HG03135 (cell line): ENCODE measurements around the gene RNF152.

ENCODE experiments used
- ATAC-seq: cut with Tn5 transposase; IDR thresholded peaks from one replicate; pipeline ENCODE4 v1.9.1; 2021; ENCODE audit warnings: mild to moderate bottlenecking, moderate library complexity; ENCODE audit not compliant: unreplicated experiment

RNF152 gene, protein sequence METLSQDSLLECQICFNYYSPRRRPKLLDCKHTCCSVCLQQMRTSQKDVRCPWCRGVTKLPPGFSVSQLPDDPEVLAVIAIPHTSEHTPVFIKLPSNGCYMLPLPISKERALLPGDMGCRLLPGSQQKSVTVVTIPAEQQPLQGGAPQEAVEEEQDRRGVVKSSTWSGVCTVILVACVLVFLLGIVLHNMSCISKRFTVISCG

DNA sequence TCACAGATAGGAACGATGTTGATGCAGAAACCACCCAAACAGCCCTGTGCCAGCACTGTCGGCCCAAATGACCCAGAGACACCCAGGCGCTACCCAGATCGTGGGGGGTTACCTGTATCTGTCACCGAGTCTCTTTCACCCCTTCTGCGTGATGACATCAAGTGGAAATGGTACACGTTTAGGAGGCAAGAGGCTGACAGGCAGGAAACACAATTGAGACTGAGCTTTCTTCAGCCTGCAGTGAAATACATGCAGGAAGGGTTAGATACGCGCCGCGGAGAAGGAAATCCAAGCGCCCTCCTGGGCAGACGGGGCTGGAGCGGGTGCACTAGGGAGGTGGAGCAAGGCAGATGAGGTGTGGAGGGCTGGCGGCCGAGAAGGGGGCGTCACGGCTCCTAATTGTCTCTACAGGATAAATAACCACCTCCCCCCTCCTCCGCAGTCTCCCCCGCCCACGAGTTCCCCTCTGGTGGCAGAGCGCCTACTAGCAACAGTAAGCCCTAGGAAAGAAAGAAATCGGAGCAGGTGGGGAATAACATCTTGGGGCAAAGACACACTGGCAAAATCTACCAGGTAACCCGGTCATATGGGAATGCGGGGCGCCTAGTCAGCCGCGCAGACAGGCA lies at the start of gene RNF152:
Gene RNF152 (minus strand): TSS at position 325 of the 626 bp plus-strand sequence. CDS start 76,544 bp downstream, outside the sequence.
- no peak for ATAC-seq

DNA sequence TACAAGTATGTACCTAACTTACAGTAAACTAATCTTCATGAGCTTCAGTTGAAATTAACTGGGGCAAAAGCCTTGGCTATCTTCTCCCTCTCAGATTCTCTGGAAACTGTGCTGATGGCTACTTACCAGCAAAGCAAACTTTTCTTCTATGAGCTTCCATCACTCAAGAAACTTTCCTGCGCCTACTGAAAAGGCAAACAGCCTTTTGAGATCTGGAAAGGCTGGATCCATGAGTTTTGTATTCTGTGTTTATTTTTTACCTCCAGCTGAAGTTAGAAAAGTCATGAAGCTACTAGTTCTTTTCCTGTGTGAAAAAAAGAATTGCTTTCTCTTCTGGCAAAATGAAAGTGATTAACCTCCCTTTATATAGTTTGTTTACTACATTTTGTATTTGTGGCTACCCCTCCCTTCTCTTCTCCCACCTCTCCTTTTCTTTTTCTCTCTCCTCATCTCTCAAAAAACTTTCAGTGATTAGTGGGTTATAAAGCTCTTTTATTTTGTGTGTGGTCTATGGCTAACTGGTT lies 49.2 kb upstream of the RNF152 start:
- no peak for ATAC-seq

DNA sequence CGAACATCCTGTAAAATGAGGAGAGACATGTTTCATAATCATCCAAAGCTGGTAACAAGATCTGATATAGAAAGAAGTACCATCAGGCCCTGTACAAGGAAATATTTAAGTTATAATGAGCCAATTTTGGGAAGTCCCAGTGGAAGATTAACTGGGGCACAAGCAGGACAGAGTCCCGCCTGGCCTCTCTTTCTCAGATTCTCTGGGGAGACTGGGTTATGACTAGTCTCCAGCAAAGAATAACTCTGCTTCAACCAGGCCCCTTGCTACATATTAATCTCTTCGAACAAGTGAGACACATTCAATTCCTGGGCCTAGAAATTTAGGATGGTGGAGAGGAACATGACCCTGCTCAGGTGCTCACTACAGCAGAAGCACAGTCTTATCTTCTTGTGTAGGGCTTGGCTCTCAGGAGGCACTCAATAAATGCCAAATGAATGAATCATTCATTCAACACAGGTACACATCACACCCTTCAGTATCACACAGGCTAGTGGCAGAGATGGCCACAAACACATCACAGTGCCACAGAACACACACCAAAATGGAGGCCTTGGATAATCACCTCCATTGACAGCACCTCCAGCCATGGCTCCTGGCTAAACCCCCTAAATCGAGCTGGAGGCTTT lies 46.4 kb upstream of the RNF152 start:
- no peak for ATAC-seq

DNA sequence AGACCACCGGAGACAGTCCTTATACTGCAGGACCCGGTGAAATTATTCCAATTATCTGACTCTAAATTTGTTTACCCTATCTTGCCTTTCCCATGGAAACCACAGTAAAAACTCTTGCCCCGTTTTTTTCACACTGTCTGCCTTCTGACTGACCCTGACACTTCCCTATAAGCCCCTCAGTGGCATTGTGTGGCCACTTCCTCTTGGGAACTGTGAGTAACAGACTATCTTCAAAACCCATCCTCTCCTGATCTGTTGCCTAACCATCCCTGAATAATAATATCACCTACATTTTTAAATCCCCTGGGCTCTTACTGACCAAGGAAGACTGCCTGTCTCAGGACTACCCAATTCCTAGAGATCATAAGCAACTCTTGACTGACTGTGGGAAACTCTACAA lies 42.6 kb upstream of the RNF152 start:
- no peak for ATAC-seq

DNA sequence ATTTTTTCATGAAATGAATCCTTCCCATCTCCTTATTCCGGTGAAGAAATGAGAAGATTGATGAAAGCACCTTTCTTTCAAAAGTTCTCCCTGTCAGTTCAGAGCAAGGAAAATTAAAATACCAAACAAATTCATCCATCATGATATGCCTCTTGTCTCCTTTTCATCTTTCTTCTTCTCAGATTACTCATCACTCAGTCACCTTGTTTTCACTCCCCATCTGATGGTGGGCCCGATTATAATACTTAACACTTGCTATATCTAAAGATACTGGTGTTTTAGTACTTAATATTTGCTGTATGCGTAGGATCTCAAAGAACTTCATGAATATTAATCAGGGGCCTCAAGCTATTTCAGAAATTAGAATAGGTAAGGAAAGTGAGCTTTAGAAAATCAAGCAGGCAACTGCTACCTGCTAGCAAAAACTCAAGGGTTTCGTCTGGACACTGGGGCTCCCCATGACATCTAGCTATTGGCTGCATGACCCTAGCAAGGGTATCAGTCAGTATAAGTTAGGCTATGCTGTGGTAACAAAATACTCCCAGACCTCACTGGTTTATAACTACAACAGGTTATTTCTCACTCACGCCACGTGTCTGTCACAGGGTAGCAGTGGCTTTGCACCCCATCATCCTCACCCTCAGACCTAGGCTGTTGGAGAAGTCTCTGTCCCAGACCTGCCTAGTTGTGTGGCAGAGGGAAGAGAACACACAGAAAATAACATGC lies 39.0 kb upstream of the RNF152 start:
- ATAC-seq, result no peak

DNA sequence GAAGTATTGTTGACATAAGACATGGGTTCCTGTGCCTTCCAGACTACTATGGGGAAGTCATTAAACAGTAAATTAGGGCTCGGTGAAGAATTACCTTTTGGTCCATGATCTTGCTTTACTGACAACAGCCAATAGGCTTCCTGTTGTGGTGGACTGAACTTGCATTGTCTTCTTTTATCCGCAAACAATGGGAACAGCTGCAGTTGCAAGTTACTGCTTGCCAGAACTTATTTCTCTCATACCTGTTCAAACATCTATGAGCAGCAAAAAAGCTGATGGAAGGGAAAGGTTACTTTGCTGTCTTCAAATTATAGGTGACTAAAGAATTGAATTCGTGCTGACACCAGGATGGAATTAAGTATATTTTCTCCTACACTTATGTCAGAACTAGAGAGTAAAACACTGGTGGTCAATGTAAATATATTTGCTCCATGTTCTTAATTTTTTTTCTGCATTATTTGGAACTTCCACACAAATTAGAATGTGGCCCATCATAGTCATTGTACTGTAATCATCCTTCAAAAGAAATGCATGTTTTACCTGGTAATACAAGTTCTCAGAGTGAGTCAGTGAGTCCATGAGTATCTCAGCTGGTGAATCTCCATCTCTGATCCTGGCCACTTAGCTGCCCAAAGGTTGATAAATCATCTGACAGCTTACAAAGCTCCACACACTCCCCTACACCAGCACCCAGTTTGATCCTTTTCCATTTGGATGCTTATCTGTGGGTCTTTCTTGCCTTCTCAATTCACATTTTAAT lies 37.3 kb upstream of the RNF152 start:
- no peak for ATAC-seq

DNA sequence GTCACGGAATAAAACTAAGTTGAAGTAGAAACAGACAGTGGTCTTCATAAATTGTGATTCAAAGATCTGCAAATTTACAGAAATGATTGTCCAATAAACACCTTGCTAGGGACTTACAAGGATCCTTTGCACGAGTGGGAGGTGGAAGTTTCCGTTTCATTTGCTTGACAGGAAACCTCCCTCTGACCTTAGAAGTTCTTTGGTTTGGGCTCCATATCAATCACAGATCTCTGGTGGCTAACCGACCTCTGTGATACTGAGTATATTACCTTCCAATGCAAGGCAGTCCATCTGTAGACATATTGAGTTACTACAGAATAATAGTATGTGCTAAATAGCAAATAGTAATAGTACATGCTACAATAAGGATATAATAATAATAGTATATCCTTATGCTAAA lies 33.7 kb upstream of the RNF152 start:
- ATAC-seq, result no peak

DNA sequence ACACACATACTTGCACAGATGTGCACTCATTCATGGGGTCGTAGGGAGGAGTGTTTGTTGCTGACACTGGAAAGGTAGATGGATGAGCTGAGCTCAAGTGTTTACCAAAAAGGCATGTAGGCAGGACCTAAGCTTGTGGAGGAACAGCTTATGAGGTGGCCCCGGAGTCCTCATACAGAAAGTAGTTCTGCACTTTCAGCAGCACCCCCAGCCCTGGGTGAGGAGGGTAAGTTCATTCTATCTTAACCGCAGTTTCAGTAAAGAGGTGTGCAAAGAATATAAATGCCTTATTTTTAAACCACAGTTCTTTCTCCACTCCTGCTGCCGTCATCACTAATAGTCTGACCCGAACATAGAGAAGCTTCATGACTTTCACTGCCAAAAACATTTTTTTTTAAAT lies 31.7 kb upstream of the RNF152 start:
- ATAC-seq, result no peak

DNA sequence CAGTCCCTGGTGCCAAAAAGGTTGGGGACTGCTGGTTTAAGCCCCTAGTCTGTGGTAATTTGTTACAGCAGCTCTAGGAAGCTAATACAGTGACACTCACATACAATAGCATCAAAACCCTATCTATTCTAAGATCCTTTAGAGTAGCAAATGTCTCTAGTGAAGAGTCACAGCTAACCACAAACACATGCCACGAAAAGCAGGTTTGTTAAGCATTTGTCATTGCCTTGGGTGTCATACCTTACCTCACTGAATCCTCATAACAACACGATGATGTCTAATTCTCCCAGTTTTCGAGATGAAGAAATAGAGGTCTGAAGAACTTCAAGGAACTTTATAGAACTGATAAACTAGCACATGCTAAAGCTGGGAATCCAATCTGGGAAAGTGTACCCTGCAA lies 29.6 kb upstream of the RNF152 start:
- no peak for ATAC-seq

DNA sequence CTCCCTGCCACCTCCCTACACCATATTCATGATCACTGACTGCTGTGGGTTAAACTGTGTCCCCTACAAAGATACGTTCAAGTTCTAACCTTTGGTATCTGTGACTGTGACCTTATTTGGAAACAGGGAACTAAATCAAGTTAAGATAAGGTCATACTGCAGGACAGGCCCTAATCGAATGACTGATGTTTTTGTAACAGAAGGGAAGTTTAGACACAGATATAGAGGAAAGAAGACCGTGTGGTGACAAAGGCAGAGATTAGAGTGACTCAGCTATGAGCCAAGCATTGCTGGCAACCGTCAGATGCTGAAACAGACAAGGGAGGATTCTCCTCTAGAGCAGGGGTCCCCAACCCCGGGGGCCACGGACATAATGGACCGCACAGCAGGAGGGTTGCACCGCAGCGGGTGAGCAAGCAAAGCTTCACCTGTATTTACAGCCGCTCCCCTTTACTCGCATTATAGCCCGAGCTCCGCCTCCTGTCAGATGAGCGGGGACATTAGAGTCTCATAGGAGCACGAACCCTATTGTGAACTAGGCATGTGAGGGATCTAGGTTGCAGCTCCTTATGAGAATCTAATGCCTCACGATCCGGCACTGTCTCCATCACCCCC lies 28.9 kb upstream of the RNF152 start:
- ATAC-seq, result no peak

DNA sequence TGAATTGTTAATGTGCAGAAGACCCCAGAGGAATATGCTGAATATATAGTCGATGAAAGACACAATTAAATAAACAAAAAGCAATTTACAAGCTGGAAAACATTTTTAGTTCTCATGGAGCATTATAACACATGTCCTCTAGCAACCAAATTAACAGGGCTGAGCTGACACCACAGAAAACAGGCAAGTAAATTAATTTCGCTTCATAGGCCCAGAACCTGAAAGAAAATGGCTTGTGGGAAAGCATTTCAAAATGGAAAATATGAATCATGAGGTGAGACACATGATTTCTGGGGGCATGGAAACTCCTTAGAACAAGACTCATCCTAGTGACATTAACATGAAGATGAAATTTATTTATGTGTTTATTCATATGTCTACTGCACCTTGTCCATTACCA lies 25.0 kb upstream of the RNF152 start:
- ATAC-seq, result no peak

DNA sequence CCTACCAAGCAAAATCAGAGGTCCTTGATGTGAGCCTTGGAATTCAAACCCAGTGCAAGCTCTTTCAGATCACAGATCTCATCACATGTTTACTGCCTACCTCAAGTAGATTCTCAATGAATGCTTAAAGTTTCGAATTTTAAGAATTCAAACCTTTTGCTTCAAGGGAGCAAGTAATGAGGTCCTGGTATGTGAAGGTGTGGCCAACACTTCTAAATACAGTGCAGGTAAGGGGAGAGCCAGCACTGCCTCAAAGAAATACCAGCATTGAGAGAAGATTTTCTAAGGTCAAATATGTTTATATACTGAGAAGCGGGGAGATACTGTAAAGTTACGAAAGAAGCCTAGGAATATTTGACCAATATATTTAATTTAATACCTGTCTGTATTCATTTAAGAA lies 19.7 kb upstream of the RNF152 start:
- no peak for ATAC-seq

DNA sequence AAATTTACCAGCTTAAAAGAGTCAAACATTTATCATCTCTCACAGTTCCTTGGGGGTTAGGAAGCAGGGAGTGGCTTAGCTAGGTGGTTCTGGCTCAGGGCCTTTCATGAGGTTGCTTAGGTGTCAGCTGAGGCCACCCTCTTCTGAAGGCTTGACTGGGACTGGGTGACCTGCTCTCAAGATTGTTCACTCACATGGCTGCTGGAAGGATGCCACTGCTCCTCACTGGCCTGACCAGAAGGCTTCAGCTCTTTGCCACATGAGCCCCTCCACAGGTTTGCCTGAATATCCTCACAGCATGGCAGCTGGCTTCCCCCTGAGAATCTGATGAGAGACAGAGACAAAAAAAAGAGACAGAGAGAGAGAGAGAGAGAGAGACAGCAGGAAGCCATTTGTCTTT lies 17.3 kb upstream of the RNF152 start:
- no peak for ATAC-seq

DNA sequence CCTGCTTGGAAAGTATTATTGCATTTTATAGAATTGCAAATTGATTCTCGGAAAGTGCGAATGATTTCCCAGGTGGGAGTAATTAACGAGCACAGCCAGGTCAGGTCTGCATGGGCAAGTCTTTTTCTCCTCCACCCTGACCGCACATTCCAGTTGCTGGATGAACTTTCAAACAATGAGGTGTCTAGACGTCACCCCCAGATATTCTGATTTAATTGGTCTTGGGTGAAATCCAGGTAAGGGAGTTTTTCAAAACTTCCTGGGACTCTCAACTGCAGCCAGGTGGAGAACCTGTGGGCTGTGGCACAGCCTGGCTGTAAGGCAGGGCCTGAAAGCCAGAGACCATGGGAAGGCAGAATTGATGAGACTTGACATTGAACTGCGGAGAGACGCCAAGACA lies 15.9 kb upstream of the RNF152 start:
- no peak for ATAC-seq

DNA sequence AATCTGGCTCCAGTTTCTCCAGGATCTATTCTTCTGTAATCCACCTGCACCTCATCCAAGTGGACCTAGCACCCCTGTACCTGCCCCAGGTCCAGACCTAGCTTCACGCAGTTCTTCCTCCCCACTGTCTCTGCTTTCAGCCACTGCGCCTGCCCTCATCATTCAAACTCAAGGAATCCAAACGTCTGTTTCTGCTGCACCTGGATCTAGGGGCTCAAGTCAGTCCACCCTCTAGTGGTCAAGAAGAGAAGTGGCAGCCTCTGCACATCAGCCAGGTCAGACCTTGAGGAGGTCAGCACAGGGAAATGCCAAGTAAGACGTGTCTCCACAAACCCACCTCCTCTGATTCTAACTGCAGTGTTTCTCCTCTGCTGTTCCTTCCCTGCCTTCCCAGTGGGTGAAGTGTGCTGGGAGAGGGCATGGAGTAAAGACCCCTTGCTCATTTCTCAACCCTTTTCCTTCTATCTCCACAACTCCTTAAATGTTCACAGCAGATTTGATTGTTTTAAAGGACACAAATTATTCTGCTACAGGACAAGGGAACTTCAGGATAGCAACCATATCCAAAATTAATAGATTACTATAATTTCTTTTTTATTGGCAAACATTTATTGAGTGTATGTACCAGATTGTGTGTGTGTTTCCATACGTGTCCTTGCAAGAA lies 8.6 kb upstream of the RNF152 start:
- ATAC-seq, result peak; percentile 97

DNA sequence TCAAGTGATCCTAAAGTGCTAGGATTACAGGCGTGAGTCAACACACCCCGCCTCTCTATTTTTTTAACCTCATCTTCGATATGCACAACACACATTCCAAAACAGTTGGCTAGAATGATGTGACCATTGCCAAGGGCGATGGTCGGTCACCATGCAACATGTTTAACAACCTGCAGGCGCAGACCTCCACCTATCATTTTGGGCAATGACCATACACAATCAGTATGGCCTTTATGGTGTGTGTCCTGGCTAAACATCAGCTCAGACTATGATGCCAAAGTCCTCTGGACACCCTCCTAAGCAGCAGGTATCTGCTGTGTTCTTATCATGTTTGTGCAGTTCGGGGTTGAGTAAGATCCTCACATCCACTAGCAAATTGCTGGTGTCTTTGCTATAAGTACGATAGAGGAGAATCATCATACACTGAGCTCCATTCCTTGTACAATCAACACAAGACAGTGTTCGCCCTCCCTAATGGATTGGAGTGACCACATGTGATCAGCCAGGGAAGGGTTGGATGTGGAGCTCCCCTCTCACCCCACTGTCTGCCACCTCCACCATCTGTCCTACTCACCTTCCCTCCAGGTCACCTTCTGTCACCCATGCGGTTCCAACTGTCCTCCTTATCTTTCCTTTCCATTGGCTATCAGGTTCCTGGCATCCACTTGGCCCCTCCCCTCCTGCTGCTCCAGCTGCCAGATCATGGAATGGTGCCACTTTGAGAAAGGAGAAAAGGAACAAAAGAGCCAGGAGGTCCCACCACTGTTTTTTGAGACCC lies 7.9 kb upstream of the RNF152 start:
- no peak for ATAC-seq

DNA sequence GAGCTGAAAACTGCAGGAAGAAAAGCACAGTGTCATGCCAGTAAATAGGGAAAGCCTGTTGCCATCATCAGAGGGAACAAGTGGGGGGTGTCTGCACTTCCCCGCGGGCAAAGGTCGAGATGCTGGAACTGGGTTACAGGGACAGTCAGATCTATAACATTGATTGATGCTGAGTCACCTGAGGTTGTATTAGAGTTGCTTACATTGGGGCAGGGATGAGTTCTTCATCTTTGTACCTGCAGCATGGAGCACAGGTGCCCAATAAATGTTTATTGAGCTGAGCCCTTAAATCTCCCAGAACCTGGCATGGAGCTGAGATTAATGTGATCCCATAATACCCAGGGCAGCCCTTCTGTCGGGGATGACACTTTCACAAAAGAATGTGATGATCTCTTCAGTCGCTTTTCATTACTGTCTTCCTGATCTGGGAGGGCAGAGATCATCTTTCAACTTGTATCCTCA lies 5.9 kb upstream of the RNF152 start:
- no peak for ATAC-seq

DNA sequence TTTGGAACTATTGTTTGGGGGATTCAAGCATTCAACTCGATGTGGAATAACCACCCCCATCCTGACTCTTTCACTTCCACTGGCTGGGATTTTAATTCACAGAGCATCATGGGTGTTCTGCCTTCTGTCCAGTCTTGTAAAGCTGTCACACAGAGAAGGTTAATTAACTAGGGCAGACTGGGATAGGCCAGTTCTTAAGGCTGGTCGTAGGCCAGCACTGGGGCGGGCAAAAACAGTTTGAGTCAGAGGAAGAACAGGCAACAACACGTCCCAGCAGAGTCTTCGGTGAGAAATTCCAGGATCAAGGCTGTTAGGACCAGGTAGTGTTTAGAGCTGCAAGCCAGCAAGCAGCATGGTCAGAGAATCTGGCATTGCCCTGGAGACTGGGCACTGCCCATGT lies 4.0 kb upstream of the RNF152 start:
- no peak for ATAC-seq

DNA sequence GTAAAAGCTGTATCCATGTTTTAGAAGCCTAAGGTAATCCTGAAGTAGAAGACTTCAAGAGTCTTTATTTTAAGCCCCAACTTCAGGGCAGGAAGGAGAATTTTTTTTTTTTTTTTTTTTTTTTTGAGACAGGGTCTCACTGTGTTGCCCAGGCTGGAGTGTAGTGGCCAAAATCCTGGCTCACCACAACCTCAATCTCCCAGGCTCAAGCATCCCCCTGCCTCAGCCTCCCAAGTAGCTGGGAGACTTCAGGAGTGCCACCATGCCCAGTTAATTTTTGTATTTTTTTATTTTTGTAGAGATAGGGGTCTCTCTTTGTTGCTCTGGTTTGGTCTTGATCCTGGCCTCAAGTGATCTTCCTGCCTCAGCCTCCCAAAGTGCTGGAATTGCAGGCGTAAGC lies 3.3 kb upstream of the RNF152 start:
- no peak for ATAC-seq
